GM23248 (cell line): ENCODE results near the gene CHST11. TPM values are rescaled to one million over a fixed set of nuclear protein-coding genes. Genes with fewer than 3 reads are reported as not detected.

Experiments
- DNase-seq: peaks from one replicate; pipeline ENCODE4 v3.0.0-alpha.2; 2015
- H2AFZ ChIP-seq: fragments of 200-600 bp; sonication (generic); 2 replicates; pipeline ENCODE4 v1.6.1; 2016; ENCODE audit warnings: antibody characterized with exemption
- H3F3A ChIP-seq: fragments of 200-600 bp; sonication (generic); 2 replicates; pipeline ENCODE4 v1.6.1; 2016; ENCODE audit warnings: mild to moderate bottlenecking, antibody characterized with exemption, mixed run types; ENCODE audit not compliant: insufficient read depth
- H3K27ac ChIP-seq: fragments of 200-600 bp; sonication (generic); 2 replicates; pipeline ENCODE4 v1.5.1; 2016; ENCODE audit warnings: mild to moderate bottlenecking
- H3K27me3 ChIP-seq: fragments of 200-600 bp; sonication (generic); replicated peaks from 2 replicates; pipeline ENCODE4 v1.6.1; 2016; ENCODE audit warnings: mild to moderate bottlenecking; ENCODE audit not compliant: insufficient read depth
- H3K36me3 ChIP-seq: fragments of 200-600 bp; sonication (generic); 2 replicates; pipeline ENCODE4 v1.6.1; 2016; ENCODE audit warnings: low read depth, mild to moderate bottlenecking
- H3K4me1 ChIP-seq: fragments of 200-600 bp; sonication (generic); 2 replicates; pipeline ENCODE4 v1.6.1; 2016; ENCODE audit warnings: mild to moderate bottlenecking; ENCODE audit not compliant: insufficient read depth
- H3K4me2 ChIP-seq: fragments of 200-600 bp; sonication (generic); one replicate; pipeline ENCODE4 v1.6.1; 2016; ENCODE audit warnings: mild to moderate bottlenecking; ENCODE audit not compliant: unreplicated experiment
- H3K4me3 ChIP-seq: fragments of 200-600 bp; sonication (generic); 2 replicates; pipeline ENCODE4 v1.5.1; 2016; ENCODE audit warnings: mild to moderate bottlenecking
- H3K79me2 ChIP-seq: fragments of 200-600 bp; sonication (generic); 2 replicates; pipeline ENCODE4 v1.6.1; 2016; ENCODE audit warnings: mild to moderate bottlenecking; ENCODE audit not compliant: insufficient read depth
- H3K9ac ChIP-seq: fragments of 200-600 bp; sonication (generic); 2 replicates; pipeline ENCODE4 v1.6.1; 2016; ENCODE audit warnings: mild to moderate bottlenecking
- H3K9me2 ChIP-seq: fragments of 200-600 bp; sonication (generic); 2 replicates; pipeline ENCODE4 v1.6.1; 2016; ENCODE audit warnings: mixed run types, mild to moderate bottlenecking, moderate library complexity; ENCODE audit not compliant: insufficient read depth
- H3K9me3 ChIP-seq: fragments of 200-600 bp; sonication (generic); one replicate; pipeline ENCODE4 v1.6.1; 2017; ENCODE audit warnings: low read depth
- H4K20me1 ChIP-seq: fragments of 200-600 bp; sonication (generic); 2 replicates; pipeline ENCODE4 v1.6.0; 2016; ENCODE audit not compliant: insufficient read depth
- EZH2 ChIP-seq: fragments of 200-600 bp; sonication (generic); IDR thresholded peaks from 2 replicates; pipeline ENCODE4 v1.6.1; 2018; ENCODE audit warnings: antibody characterized with exemption, mild to moderate bottlenecking; ENCODE audit not compliant: insufficient read depth, poor library complexity, severe bottlenecking
- EZH2phosphoT487 ChIP-seq: fragments of 200-600 bp; sonication (generic); IDR thresholded peaks from 2 replicates; pipeline ENCODE4 v1.6.1; 2018; ENCODE audit warnings: antibody characterized with exemption, moderate library complexity, mild to moderate bottlenecking, low read depth; ENCODE audit not compliant: insufficient read depth
- WGBS, 2 experiments: methylation state at CpG; one replicate each; pipeline ENCODE4 v1.1.6; 2015 to 2017; ENCODE audit warnings: low lambda C conversion rate in 2 of 2, low coverage in 1 of 2; ENCODE audit errors: missing lambda C conversion rate in 2 of 2; 5-methylcytosine and 5-hydroxymethylcytosine counted together
- in situ Hi-C: fragments of 300-500 bp; cut with MboI; formaldehyde crosslinking; loops from 2 replicates; pipeline ENCODE4 v1.15.0; 2020
- polyA plus RNA-seq: library from polyadenylated mRNA; unstranded; fragments of >200 nt; fragmentation: Nextera tagmentation; extraction: Ambion mirVana; gene quantifications from 2 replicates; pipeline ENCODE4 v1.2.1, GENCODE V29; 2016
- total RNA-seq: library from RNA; depleted of rRNA; stranded (reverse); fragments of >200 nt; shearing (Covaris generic); gene quantifications from 2 replicates; pipeline ENCODE4 v1.2.3, GENCODE V29; 2014

The CHST11 gene
- total and polyA plus RNA-seq, 2 experiments from 2014 or later, result 3.7 to 5.4 TPM

DNA sequence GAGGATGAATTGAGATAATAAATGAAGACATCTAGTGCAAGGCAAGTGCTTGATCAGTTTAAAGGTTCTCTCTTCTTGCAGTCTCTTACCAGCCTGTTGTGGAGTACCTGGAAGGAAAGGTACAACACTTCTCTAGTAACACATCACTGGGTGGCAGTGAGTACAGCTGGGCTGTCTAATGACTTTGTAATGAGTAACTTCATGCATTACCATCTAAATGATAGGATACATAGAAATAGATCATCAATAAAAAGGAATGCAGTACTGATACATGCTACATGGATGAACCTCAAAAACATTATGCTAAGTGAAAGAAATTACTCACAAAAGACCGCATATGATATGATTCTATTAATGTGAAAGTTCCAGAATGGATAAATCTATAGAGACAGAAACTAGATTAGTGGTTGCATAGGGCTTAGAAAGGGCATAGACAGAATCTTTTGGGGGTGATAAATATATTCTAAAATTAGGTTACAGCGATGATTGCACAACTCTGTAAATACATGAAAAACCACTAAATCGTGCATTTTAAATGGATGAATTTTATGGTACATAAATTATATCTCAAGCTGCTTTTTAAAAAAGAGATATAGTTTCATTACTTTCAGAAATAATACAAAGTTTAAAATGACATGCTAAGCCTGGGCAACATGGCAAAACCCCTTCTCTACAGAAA lies 224.4 kb downstream of the CHST11 start:
- no peak overlapping the region for H3K27ac ChIP-seq
- in situ Hi-C loops, result no loop called here
- no peak overlapping the region for H3K4me3 ChIP-seq
- no peaks in the 10 kb centered on the region for H3K9me2 ChIP-seq
- no peaks in the 10 kb centered on the region for H3K36me3 ChIP-seq
- peaks cover 8% of the 10 kb centered on the region for H3K4me1 ChIP-seq
- DNase-seq, result no peak
- 49 to 53% methylated on average over 3 of the region's 3 CpGs for WGBS, 2 experiments
- H3K79me2 ChIP-seq, result no peaks in the 10 kb centered on the region
- H3F3A ChIP-seq, result 0 out of 2 replicates have a peak, but pooled peaks cover 3% of the 10 kb centered on the region
- TF ChIP-seq EZH2phosphoT487 (no peak), EZH2 (no peak)
- H3K9ac ChIP-seq, result no peak overlapping the region
- H3K27me3 ChIP-seq, result no peaks in the 10 kb centered on the region
- no peaks in the 10 kb centered on the region for H3K9me3 ChIP-seq
- H4K20me1 ChIP-seq, result no peaks in the 10 kb centered on the region
- H2AFZ ChIP-seq, result no peak overlapping the region
- no peak overlapping the region for H3K4me2 ChIP-seq

DNA sequence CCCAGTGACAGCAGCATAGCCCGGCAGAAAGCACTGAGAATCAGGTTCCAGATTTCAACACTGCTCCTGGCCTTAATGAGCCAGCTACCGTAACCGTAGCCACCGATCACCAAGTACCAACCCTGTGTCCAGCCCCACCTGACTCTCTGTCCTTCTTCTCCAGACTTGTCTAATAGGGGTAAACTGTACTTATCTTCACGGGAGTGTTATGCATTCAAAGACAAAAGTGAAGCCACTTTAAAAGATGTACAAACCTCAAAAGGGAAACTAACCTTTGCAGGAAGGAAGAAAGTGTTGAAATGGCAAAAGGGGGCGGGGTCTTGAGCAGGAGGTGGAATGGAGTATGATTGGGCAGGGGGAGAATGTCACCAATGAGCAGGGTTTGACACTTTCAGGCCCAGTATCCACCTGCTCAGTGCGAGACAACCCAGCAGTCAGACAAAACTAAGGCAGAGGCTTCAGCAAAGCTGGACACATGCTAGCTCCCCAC lies 226.1 kb downstream of the CHST11 start:
- no peaks in the 10 kb centered on the region for H3K27me3 ChIP-seq
- 0 out of 2 replicates have a peak, but pooled peaks cover 12% of the 10 kb centered on the region for H3F3A ChIP-seq
- H4K20me1 ChIP-seq, result no peaks in the 10 kb centered on the region
- no peaks in the 10 kb centered on the region for H3K9me2 ChIP-seq
- in situ Hi-C loops, result no loop called here
- peaks cover 9% of the 10 kb centered on the region for H3K4me1 ChIP-seq
- H3K9me3 ChIP-seq, result no peaks in the 10 kb centered on the region
- TF ChIP-seq EZH2phosphoT487, result no peak
- TF ChIP-seq EZH2, result no peak
- no peak overlapping the region for H2AFZ ChIP-seq
- 80 to 88% methylated on average over 7 of the region's 7 CpGs for WGBS, 2 experiments
- no peaks in the 10 kb centered on the region for H3K36me3 ChIP-seq
- no peak overlapping the region for H3K4me3 ChIP-seq
- DNase-seq, result no peak
- H3K27ac ChIP-seq, result no peak overlapping the region
- H3K4me2 ChIP-seq, result no peak overlapping the region
- H3K79me2 ChIP-seq, result no peaks in the 10 kb centered on the region
- H3K9ac ChIP-seq, result no peak overlapping the region

- no peak overlapping the region for H3K27ac ChIP-seq
- DNase-seq, result no peak
- no peaks in the 10 kb centered on the region for H3K27me3 ChIP-seq
- 53 to 57% methylated on average over 5 of the region's 5 CpGs for WGBS, 2 experiments
- no peaks in the 10 kb centered on the region for H3K9me2 ChIP-seq
- no peak overlapping the region for H2AFZ ChIP-seq
- H3K79me2 ChIP-seq, result no peaks in the 10 kb centered on the region
- peaks cover 9% of the 10 kb centered on the region for H3K4me1 ChIP-seq
- no peaks in the 10 kb centered on the region for H3K9me3 ChIP-seq
- H3K4me2 ChIP-seq, result no peak overlapping the region
- H4K20me1 ChIP-seq, result no peaks in the 10 kb centered on the region
- 0 out of 2 replicates have a peak, but pooled peaks cover 12% of the 10 kb centered on the region for H3F3A ChIP-seq
- TF ChIP-seq EZH2, result no peak
- no peak overlapping the region for H3K9ac ChIP-seq
- H3K36me3 ChIP-seq, result no peaks in the 10 kb centered on the region
- in situ Hi-C loops, result no loop called here
- H3K4me3 ChIP-seq, result no peak overlapping the region
These were observed 227.2 kb downstream of the CHST11 start for GRCh38 chr12:104683831-104684503.

GRCh38 chr12:104684884-104685283 lies 228.1 kb downstream of the CHST11 start:
- H3K9me3 ChIP-seq, result no peaks in the 10 kb centered on the region
- H3F3A ChIP-seq, result 0 out of 2 replicates have a peak, but pooled peaks cover 12% of the 10 kb centered on the region
- H3K79me2 ChIP-seq, result no peaks in the 10 kb centered on the region
- no peaks in the 10 kb centered on the region for H3K9me2 ChIP-seq
- H3K4me1 ChIP-seq, result peaks cover 9% of the 10 kb centered on the region
- H4K20me1 ChIP-seq, result no peaks in the 10 kb centered on the region
- no peak overlapping the region for H3K4me3 ChIP-seq
- H3K36me3 ChIP-seq, result no peaks in the 10 kb centered on the region
- no peak overlapping the region for H2AFZ ChIP-seq
- H3K27me3 ChIP-seq, result no peaks in the 10 kb centered on the region
- H3K27ac ChIP-seq, result no peak overlapping the region
- WGBS, 2 experiments, result 84 to 90% methylated on average over 1 of the region's 1 CpG
- TF ChIP-seq EZH2, result no peak
- TF ChIP-seq EZH2phosphoT487, result no peak
- H3K4me2 ChIP-seq, result no peak overlapping the region
- in situ Hi-C loops, result no loop called here
- peak; percentile 28 for DNase-seq
- H3K9ac ChIP-seq, result no peak overlapping the region
